H1 (cell line): ENCODE measurements around the gene RND3. TPM values are rescaled to one million over a fixed set of nuclear protein-coding genes. Genes with fewer than 3 reads are reported as not detected.

Experiments
- CTCF ChIA-PET: fragments of 300-600 bp; sonication (Branson Sonifier 250); formaldehyde crosslinking; loops from one replicate; lab custom pipeline; 2021; ENCODE audit not compliant: partially characterized antibody; lab: Charles Lee
- POLR2A ChIA-PET: fragments of 300-600 bp; sonication (Branson Sonifier 250); formaldehyde crosslinking; loops from one replicate; lab custom pipeline; 2021; ENCODE audit warnings: inconsistent platforms; ENCODE audit not compliant: partially characterized antibody; lab: Charles Lee
- DNase-seq, 2 experiments: peaks; one replicate each; pipeline versions ENCODE4 v3.0.0 to v3.0.0-alpha.2; 2010 to 2022; ENCODE audit warnings: low spot score in 2 of 2, low read depth in 1 of 2, mixed read lengths in 1 of 2
- FAIRE-seq: peaks from 2 replicates; lab custom pipeline; 2011; peaks lifted over from hg19 to GRCh38; lab: Jason Lieb, UNC
- H2AFZ ChIP-seq: 2 replicates; pipeline ENCODE4 v1.8.1; 2012; ENCODE audit warnings: low read length, inconsistent platforms
- H2AK5ac ChIP-seq: 2 replicates; pipeline ENCODE4 v1.6.1; 2013; ENCODE audit warnings: low read depth, low read length
- H2BK120ac ChIP-seq: replicated peaks from 2 replicates; pipeline ENCODE3; 2013; ENCODE audit warnings: low read depth, low read length, inconsistent platforms
- H2BK12ac ChIP-seq: 2 replicates; pipeline ENCODE4 v1.6.1; 2013; ENCODE audit warnings: low read depth, low read length
- H2BK15ac ChIP-seq: 2 replicates; pipeline ENCODE4 v1.6.1; 2013; ENCODE audit warnings: low read length
- H2BK20ac ChIP-seq: 2 replicates; pipeline ENCODE4 v1.6.1; 2013; ENCODE audit warnings: low read length
- H2BK5ac ChIP-seq: 2 replicates; pipeline ENCODE4 v1.6.1; 2013; ENCODE audit warnings: low read depth, low read length
- H3K14ac ChIP-seq: 2 replicates; pipeline ENCODE4 v1.6.1; 2013; ENCODE audit warnings: inconsistent platforms; ENCODE audit not compliant: insufficient read length
- H3K18ac ChIP-seq: 2 replicates; pipeline ENCODE4 v1.6.1; 2013; ENCODE audit warnings: low read length; ENCODE audit errors: extremely low read depth
- H3K23ac ChIP-seq: 2 replicates; pipeline ENCODE4 v1.6.1; 2013; ENCODE audit warnings: inconsistent platforms; ENCODE audit not compliant: insufficient read length
- H3K23me2 ChIP-seq: 2 replicates; pipeline ENCODE4 v1.6.1; 2013; ENCODE audit warnings: low read depth, low read length
- H3K27ac ChIP-seq: 2 replicates; pipeline ENCODE4 v1.6.1; 2011; ENCODE audit warnings: low read depth, low read length, inconsistent platforms
- H3K27me3 ChIP-seq, 4 experiments: replicated peaks in 1 of 4; 1 replicate in 1 of 4; 2 replicates in 3 of 4; pipeline versions ENCODE4 v1.6.1 to v1.8.1; 2011 to 2013; ENCODE audit warnings: low read length in 3 of 4, mild to moderate bottlenecking in 3 of 4, inconsistent platforms in 2 of 4, mixed read lengths in 2 of 4, moderate library complexity in 1 of 4; ENCODE audit not compliant: control insufficient read depth in 3 of 4, insufficient read depth in 3 of 4; ENCODE audit errors: extremely low read depth in 1 of 4
- H3K36me3 ChIP-seq, 4 experiments: 2 replicates each; pipeline versions ENCODE4 v1.6.1 to v1.8.1; 2011 to 2013; ENCODE audit warnings: mild to moderate bottlenecking in 4 of 4, low read length in 3 of 4, moderate library complexity in 2 of 4, control low read depth in 1 of 4, inconsistent platforms in 1 of 4; ENCODE audit not compliant: insufficient read depth in 4 of 4, control insufficient read depth in 2 of 4
- H3K4ac ChIP-seq: replicated peaks from 2 replicates; pipeline ENCODE3; 2013; ENCODE audit warnings: low read length, low read depth, mixed read lengths, inconsistent platforms; ENCODE audit not compliant: insufficient read length
- H3K4me1 ChIP-seq, 4 experiments: replicated peaks in 1 of 4; 1 replicate in 1 of 4; 2 replicates in 3 of 4; pipeline versions ENCODE4 v1.6.1 to v1.8.1; 2011 to 2013; ENCODE audit warnings: low read length in 3 of 4, inconsistent platforms in 2 of 4, mixed read lengths in 1 of 4; ENCODE audit not compliant: insufficient read depth in 4 of 4, control insufficient read depth in 3 of 4
- H3K4me2 ChIP-seq, 2 experiments: 2 replicates each; pipeline versions ENCODE4 v1.6.1 to v1.8.1; 2011 to 2013; ENCODE audit warnings: low read depth in 2 of 2, low read length in 2 of 2, control low read depth in 1 of 2, inconsistent platforms in 1 of 2, mild to moderate bottlenecking in 1 of 2; ENCODE audit not compliant: insufficient read depth in 1 of 2
- H3K4me3 ChIP-seq, 4 experiments: fragments of 200-600, 300-600 bp in 1 of 4; sonication (generic), shearing (Covaris generic), sonication (Bioruptor Twin) in 1 of 4; 2 replicates each; pipeline versions ENCODE4 v1.5.1 to v1.8.1; 2011 to 2016; ENCODE audit warnings: low read length in 4 of 4, low read depth in 3 of 4, control low read depth in 2 of 4, inconsistent platforms in 2 of 4, mild to moderate bottlenecking in 2 of 4, mixed read lengths in 1 of 4, moderate library complexity in 1 of 4; ENCODE audit not compliant: insufficient read depth in 2 of 4; ENCODE audit errors: extremely low read depth in 1 of 4
- H3K56ac ChIP-seq: replicated peaks from 2 replicates; pipeline ENCODE3; 2013; ENCODE audit warnings: low read depth, mild to moderate bottlenecking, mixed read lengths, low read length, inconsistent platforms; ENCODE audit not compliant: insufficient read length
- H3K79me1 ChIP-seq: 2 replicates; pipeline ENCODE4 v1.6.1; 2013; ENCODE audit warnings: low read depth, low read length, control low read depth
- H3K79me2 ChIP-seq, 2 experiments: 2 replicates each; pipeline versions ENCODE4 v1.6.1 to v1.8.1; 2012 to 2013; ENCODE audit warnings: low read length in 2 of 2, mild to moderate bottlenecking in 2 of 2, inconsistent platforms in 1 of 2; ENCODE audit not compliant: insufficient read depth in 2 of 2, control insufficient read depth in 1 of 2
- H3K9ac ChIP-seq, 4 experiments: replicated peaks in 1 of 4; 1 replicate in 1 of 4; 2 replicates in 3 of 4; pipeline versions ENCODE4 v1.6.1 to v1.8.1; 2011 to 2013; ENCODE audit warnings: low read depth in 3 of 4, low read length in 3 of 4, control low read depth in 2 of 4, mild to moderate bottlenecking in 2 of 4, moderate library complexity in 2 of 4, inconsistent platforms in 1 of 4; ENCODE audit errors: extremely low read depth in 1 of 4
- H3K9me3 ChIP-seq, 2 experiments: 2 replicates each; pipeline versions ENCODE4 v1.6.1 to v1.8.1; 2012 to 2013; ENCODE audit warnings: mild to moderate bottlenecking in 2 of 2, moderate library complexity in 2 of 2, control low read depth in 1 of 2, inconsistent platforms in 1 of 2, low read depth in 1 of 2, low read length in 1 of 2, mixed read lengths in 1 of 2; ENCODE audit not compliant: insufficient read depth in 2 of 2
- H4K20me1 ChIP-seq, 2 experiments: replicated peaks in 1 of 2; 2 replicates each; pipeline versions ENCODE3 to v1.8.1; 2011 to 2013; ENCODE audit warnings: inconsistent platforms in 2 of 2, low read length in 2 of 2, mild to moderate bottlenecking in 1 of 2; ENCODE audit not compliant: insufficient read depth in 2 of 2, control insufficient read depth in 1 of 2
- H4K5ac ChIP-seq: 2 replicates; pipeline ENCODE4 v1.6.1; 2013; ENCODE audit warnings: low read length, low read depth, mixed read lengths, inconsistent platforms; ENCODE audit not compliant: insufficient read length
- H4K8ac ChIP-seq: 2 replicates; pipeline ENCODE4 v1.8.0; 2013; ENCODE audit warnings: mild to moderate bottlenecking, moderate library complexity, low read length, inconsistent platforms; ENCODE audit not compliant: insufficient read depth; ENCODE audit errors: extremely low read depth
- H4K91ac ChIP-seq: replicated peaks from 2 replicates; pipeline ENCODE3; 2013; ENCODE audit warnings: low read length, mixed read lengths, inconsistent platforms; ENCODE audit not compliant: insufficient read length
- BACH1 ChIP-seq: IDR thresholded peaks from 2 replicates; pipeline ENCODE4 v1.6.1; 2012; ENCODE audit warnings: low read length, improper control_type of control experiment
- CEBPB ChIP-seq: IDR thresholded peaks from 2 replicates; pipeline ENCODE4 v1.6.1; 2012; ENCODE audit warnings: low read depth, low read length
- MAFK ChIP-seq: IDR thresholded peaks from 2 replicates; pipeline ENCODE4 v1.6.1; 2012; ENCODE audit warnings: low read depth, mild to moderate bottlenecking, improper control_type of control experiment, low read length
- WGBS, 2 experiments: shearing (Covaris generic) in 1 of 2; methylation state at CpG; one replicate each; pipeline versions ENCODE4 v1.1.6 to v1.1.7; 2013 to 2015; ENCODE audit warnings: low lambda C conversion rate in 2 of 2, mixed read lengths in 2 of 2, inconsistent platforms in 1 of 2, low coverage in 1 of 2, missing lambda C conversion rate in 1 of 2; ENCODE audit not compliant: insufficient replicate concordance in 2 of 2, insufficient coverage in 1 of 2, insufficient read length in 1 of 2; ENCODE audit errors: extremely low coverage in 1 of 2, missing lambda C conversion rate in 1 of 2; 5-methylcytosine and 5-hydroxymethylcytosine counted together
- polyA plus RNA-seq, 7 experiments: library from polyadenylated mRNA; depleted of rRNA in 3 of 7; stranded (reverse) in 5 of 7; unstranded in 2 of 7; fragments of >200 nt in 5 of 7; fragments of 200-250 nt in 2 of 7; gene quantifications; 1 replicate in 5 of 7; 2 replicates in 1 of 7; 4 replicates in 1 of 7; pipeline versions ENCODE4 v1.2.1 to v1.2.3, GENCODE V29; 2011 to 2013; ENCODE audit warnings: missing spikeins in 2 of 7, mixed read lengths in 2 of 7
- total RNA-seq: library from RNA; stranded (reverse); fragmentation: NEBNext Ultra II Directional; extraction: Animal tissue kit (Norgen Biotek cat#: 25700); gene quantifications from 2 replicates; pipeline ENCODE4 v1.2.1, GENCODE V29; 2021
- TF ChIP-seq, protein P1 (sequence below): IDR thresholded peaks from 2 replicates; pipeline ENCODE4 v1.6.1; 2012; ENCODE audit warnings: low read length, inconsistent platforms

The RND3 gene
- total and polyA plus RNA-seq, 2 of the 8 experiments (the other 6 are each of a cell fraction or from before 2014, with no cell fraction given): 12.2 to 25.6 TPM

DNA sequence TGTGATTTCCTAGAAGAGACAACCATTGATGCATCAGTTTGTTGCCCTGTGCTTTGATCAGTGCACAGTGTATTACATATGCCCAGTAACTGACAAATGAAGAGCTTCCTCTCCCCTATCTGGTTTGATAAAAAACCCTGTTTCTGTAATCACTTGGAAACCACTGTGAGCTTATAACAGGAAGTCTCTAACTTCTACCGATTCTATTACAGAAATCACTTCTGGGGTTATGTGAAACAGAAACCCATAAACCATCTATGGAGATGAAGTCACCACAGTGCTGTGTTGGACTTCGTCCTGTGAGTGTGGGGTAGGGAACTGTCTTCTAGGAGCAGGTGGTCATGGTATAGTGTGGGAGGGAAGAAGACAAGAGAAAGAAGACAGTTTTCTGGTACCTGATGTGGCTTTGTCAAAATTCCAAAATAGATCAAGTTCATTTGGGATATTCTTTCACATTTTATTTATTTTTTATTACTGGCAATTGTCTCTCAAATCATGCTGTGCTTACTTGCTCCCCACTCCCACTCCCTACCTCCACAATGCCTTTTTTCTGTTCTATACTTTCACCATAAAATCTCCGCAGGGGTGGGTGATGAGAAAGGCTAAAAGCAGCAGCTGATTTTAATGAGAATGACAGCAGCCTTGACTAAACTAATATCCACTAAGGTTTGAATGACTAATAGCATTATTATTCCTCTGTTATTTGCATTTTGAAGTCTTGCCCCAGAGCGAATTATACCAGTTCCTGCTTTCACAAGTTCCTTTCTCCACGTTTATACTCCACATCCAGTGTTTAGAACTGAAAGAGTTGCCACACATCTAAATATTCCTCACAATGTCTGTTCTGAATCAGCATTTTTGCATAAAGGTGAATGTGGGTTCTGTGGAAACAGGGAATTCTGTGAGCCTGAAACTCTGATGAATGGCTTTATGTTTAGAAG lies 41.7 kb upstream of the RND3 start:
- no peak overlapping the region for H2AK5ac ChIP-seq
- DNase-seq (no peak), FAIRE-seq (no peak)
- H2BK15ac ChIP-seq: no peak overlapping the region
- H3K4ac ChIP-seq: no peak overlapping the region
- H4K8ac ChIP-seq: no peak overlapping the region
- no peak overlapping the region for H3K9ac ChIP-seq
- H3K4me1 ChIP-seq: peaks cover 0 to 12% (median 4%) of the 10 kb centered on the region in 4 experiments; a peak in 3 of 7 replicates
- H3K4me2 ChIP-seq: peak overlapping the region; percentile 18 to 56; a peak in 3 of 4 replicates
- no peaks in the 10 kb centered on the region for H3K23me2 ChIP-seq
- peak overlapping the region in 1 of 4 experiments; percentile 13; a peak in 2 of 8 replicates for H3K4me3 ChIP-seq
- no peak overlapping the region for H4K91ac ChIP-seq
- no peak overlapping the region for H3K23ac ChIP-seq
- 38% methylated on average over 5 of the region's 5 CpGs; no CpG with 5 or more reads in 1 of the 2 experiments for WGBS, 2 experiments
- H2AFZ ChIP-seq: peak overlapping the region; percentile 37; the same call in 1 of the 2 replicates
- H3K9me3 ChIP-seq: peaks cover 0 to 3% of the 10 kb centered on the region in 2 experiments; a peak in 1 of 4 replicates
- H3K27ac ChIP-seq: no peak overlapping the region
- no peaks in the 10 kb centered on the region for H3K79me2 ChIP-seq
- H4K5ac ChIP-seq: no peak overlapping the region
- no peaks in the 10 kb centered on the region for H3K27me3 ChIP-seq
- peak; percentile 23; the same call in 1 of the 2 replicates for TF ChIP-seq CEBPB
- 0 out of 2 replicates have a peak, but pooled peaks have one; percentile 7 for TF ChIP-seq BACH1
- TF ChIP-seq, protein P1, sequence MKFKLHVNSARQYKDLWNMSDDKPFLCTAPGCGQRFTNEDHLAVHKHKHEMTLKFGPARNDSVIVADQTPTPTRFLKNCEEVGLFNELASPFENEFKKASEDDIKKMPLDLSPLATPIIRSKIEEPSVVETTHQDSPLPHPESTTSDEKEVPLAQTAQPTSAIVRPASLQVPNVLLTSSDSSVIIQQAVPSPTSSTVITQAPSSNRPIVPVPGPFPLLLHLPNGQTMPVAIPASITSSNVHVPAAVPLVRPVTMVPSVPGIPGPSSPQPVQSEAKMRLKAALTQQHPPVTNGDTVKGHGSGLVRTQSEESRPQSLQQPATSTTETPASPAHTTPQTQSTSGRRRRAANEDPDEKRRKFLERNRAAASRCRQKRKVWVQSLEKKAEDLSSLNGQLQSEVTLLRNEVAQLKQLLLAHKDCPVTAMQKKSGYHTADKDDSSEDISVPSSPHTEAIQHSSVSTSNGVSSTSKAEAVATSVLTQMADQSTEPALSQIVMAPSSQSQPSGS: no peak
- TF ChIP-seq MAFK: peak; percentile 50; the same call in 1 of the 2 replicates
- ChIA-PET POLR2A (no interaction called here), CTCF (interaction anchor here (1.5 kb wide), 1 partner anchor 20 kb away, joined by 5 read pairs; no protein-coding TSS in a partner anchor)
- no peaks in the 10 kb centered on the region for H3K79me1 ChIP-seq
- H4K20me1 ChIP-seq: no peaks in the 10 kb centered on the region
- no peak overlapping the region for H3K56ac ChIP-seq
- no peak overlapping the region for H3K18ac ChIP-seq
- H2BK5ac ChIP-seq: 0 out of 2 replicates have a peak overlapping the region, but pooled peaks have one; percentile 14
- no peak overlapping the region for H2BK20ac ChIP-seq
- H3K36me3 ChIP-seq: no peaks in the 10 kb centered on the region
- H3K14ac ChIP-seq: no peak overlapping the region
- no peak overlapping the region for H2BK120ac ChIP-seq
- H2BK12ac ChIP-seq: no peak overlapping the region
